Kidney epithelial cell (primary cell): ENCODE results near the gene ZSCAN32. TPM values are rescaled to one million over a fixed set of nuclear protein-coding genes. Genes with fewer than 3 reads are reported as not detected.

Source experiments
- DNase-seq: peaks from one replicate; pipeline ENCODE4 v3.0.0-alpha.2; 2010; ENCODE audit warnings: low read depth
- H3K27me3 ChIP-seq: 2 replicates; pipeline ENCODE4 v1.6.0; 2011; ENCODE audit warnings: low read length; ENCODE audit not compliant: control insufficient read depth, insufficient read depth
- H3K36me3 ChIP-seq: 2 replicates; pipeline ENCODE4 v1.5.1; 2011; ENCODE audit warnings: low read length; ENCODE audit not compliant: control insufficient read depth, insufficient read depth
- H3K4me3 ChIP-seq: 2 replicates; pipeline ENCODE4 v1.5.1; 2011; ENCODE audit warnings: low read depth, mild to moderate bottlenecking, control low read depth, low read length
- total RNA-seq: library from RNA; depleted of rRNA; stranded (reverse); fragments of >200 nt; gene quantifications from 2 replicates; pipeline ENCODE4 v1.2.3, GENCODE V29; 2015
- TF ChIP-seq, protein P1 (sequence below): IDR thresholded peaks from 2 replicates; pipeline ENCODE4 v1.5.1; 2011; ENCODE audit warnings: mild to moderate bottlenecking, moderate library complexity, low read length, control low read depth, inconsistent platforms; ENCODE audit not compliant: insufficient read depth, poor library complexity, severe bottlenecking

ZSCAN32 gene
- total RNA-seq, 1 donor from 2014 or later: 8.1 TPM

DNA sequence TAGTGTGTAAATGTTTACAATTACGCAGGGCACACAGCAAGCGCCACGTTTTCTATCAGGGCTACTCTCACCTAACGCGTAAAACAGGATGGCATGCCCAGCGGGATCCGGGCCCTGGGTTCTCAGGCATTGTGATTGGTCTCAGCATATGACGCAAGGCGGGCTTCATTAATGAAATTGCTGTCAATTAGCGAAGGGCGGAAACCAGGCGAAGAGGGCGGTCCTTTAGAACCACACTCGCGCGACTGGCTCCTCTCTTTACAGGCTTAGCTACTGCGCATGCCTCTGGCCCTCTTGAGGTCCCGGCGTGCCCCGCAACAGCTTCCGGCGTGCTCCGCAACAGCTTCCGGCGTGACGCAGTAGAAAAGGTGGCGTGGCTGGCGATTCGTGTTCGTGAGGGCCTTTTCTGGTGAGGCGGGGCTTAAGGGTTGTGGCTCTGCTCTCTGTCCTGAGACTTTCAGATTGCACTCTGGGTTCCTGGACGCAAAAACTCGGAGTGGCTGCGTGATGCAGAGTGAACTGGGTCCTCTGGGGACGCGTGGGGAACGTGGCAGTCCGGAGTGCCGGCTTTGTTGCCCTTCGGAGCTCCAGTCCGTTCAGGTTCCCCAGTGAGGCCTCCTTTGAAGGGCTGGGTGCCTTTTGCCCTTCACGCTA, 35.9 kb downstream of the ZSCAN32 start:
- peak; percentile 65 for DNase-seq
- H3K36me3 ChIP-seq: no peaks in the 10 kb centered on the region
- peak overlapping the region; percentile 59 for H3K4me3 ChIP-seq
- no peaks in the 10 kb centered on the region for H3K27me3 ChIP-seq
- TF ChIP-seq, protein P1, sequence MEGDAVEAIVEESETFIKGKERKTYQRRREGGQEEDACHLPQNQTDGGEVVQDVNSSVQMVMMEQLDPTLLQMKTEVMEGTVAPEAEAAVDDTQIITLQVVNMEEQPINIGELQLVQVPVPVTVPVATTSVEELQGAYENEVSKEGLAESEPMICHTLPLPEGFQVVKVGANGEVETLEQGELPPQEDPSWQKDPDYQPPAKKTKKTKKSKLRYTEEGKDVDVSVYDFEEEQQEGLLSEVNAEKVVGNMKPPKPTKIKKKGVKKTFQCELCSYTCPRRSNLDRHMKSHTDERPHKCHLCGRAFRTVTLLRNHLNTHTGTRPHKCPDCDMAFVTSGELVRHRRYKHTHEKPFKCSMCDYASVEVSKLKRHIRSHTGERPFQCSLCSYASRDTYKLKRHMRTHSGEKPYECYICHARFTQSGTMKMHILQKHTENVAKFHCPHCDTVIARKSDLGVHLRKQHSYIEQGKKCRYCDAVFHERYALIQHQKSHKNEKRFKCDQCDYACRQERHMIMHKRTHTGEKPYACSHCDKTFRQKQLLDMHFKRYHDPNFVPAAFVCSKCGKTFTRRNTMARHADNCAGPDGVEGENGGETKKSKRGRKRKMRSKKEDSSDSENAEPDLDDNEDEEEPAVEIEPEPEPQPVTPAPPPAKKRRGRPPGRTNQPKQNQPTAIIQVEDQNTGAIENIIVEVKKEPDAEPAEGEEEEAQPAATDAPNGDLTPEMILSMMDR: no peak

DNA sequence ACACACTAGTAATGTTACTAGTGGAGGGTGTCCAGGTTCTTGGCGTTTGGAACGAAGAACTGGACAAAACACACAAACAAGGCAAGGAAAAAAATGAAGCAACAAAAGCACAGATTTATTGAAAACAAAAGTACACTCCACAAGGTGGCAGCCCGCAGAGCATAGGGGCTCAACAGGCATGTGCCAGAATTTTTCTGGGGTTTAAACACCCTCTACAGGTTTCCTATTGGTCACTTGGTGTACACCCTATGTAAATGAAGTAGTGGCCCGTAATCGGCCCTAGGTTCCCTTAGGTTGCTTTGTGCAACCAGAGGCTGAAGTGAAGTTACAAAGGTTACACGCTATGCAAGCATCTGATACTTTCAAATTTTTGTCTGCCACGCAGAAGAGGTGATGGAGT, 37.0 kb downstream of the ZSCAN32 start:
- no peak for DNase-seq

DNA sequence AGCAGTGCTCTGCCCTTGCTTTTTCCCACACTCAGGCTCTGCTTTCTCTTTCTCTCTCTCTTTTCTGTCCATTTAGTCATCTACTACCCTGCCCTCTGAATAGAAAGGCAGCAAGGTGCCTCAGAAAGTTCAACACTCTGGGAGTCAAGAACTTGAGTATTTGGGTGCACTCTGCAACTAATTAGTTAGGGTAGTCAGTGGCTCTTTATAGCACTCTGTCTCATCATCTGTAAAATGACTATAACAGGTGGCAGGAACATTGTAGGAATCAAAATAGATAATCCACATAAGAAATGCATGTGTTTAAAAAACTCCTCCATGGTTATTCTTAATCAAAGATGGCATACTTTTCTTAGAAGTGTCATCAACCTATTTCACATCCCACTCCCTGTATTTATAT, 37.9 kb downstream of the ZSCAN32 start:
- Histone ChIP-seq H3K4me3 (no peak overlapping the region), H3K27me3 (no peaks in the 10 kb centered on the region), H3K36me3 (no peaks in the 10 kb centered on the region)
- no peak for DNase-seq
- TF ChIP-seq, protein P1: no peak

More for the DNA sequence above, 37.0 kb downstream of the ZSCAN32 start:
- Histone ChIP-seq H3K4me3 (no peak overlapping the region), H3K27me3 (no peaks in the 10 kb centered on the region), H3K36me3 (no peaks in the 10 kb centered on the region)
- TF ChIP-seq, protein P1: no peak

DNA sequence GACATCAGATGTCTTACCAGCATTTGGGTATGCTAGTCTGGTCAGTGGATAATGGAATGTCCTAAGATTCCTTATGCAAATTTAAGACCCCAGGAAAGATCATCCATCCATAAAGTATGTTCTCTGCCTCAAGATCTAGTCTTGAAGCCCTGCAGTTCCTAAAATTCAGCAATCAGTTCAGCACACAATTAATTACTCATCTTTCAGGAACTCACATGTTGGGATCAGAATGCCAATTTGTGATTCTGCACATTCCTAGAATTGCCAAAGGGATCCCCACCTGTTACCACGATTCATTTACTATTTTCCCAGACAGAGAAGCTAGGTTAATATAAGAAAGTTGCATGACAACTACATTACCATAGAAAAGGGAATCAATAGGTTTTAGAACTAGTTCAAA, 41.9 kb downstream of the ZSCAN32 start:
- no peak for DNase-seq
- TF ChIP-seq, protein P1: no peak
- Histone ChIP-seq H3K27me3 (no peaks in the 10 kb centered on the region), H3K4me3 (no peak overlapping the region), H3K36me3 (no peaks in the 10 kb centered on the region)

DNA sequence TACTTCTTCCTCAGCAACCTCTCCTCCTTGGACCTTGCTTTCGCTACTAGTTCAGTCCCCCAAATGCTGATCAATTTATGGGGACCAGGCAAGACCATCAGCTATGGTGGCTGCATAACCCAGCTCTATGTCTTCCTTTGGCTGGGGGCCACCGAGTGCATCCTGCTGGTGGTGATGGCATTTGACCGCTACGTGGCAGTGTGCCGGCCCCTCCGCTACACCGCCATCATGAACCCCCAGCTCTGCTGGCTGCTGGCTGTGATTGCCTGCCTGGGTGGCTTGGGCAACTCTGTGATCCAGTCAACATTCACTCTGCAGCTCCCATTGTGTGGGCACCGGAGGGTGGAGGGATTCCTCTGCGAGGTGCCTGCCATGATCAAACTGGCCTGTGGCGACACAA, 44.7 kb downstream of the ZSCAN32 start:
- TF ChIP-seq, protein P1: no peak
- DNase-seq: no peak
- Histone ChIP-seq H3K4me3 (no peak overlapping the region), H3K36me3 (no peaks in the 10 kb centered on the region), H3K27me3 (no peaks in the 10 kb centered on the region)

DNA sequence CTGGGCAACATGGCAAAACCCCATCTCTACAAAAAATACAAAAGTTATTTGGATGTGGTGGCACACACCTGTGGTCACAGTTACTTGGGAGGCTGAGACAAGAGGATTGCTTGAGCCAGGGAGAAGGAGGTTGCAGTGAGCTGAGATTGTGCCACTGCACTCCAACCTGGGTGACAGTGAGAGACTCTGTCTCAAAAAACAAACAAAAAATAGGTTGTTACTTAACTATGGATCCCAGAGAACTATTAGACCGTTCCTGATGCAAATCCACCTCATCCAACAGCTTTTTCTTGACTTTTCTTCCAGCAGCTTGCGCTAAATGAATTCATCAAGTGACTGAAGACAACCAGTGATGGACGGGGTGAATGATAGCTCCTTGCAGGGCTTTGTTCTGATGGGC, 45.2 kb downstream of the ZSCAN32 start, which contains the start of gene OR2C1:
TSS of gene OR2C1 (plus strand) at position 301 of the 400 bp plus-strand sequence. CDS start at position 353, 52 bp downstream.
- no peak for DNase-seq
- Histone ChIP-seq H3K36me3 (no peaks in the 10 kb centered on the region), H3K4me3 (no peak within 1 kb of the TSS), H3K27me3 (no peaks in the 10 kb centered on the region)
- TF ChIP-seq, protein P1: no peak
